GM12892 (cell line): ENCODE measurements around the gene RAPGEF5.
A peak's percentile ranks its signal among the peaks of the same experiment; 100 is the strongest.

Experiments
- DNase-seq: peaks from one replicate; pipeline ENCODE4 v3.0.0; 2011; ENCODE audit not compliant: insufficient read length
- FAIRE-seq: peaks from 2 replicates; lab custom pipeline; 2011; peaks lifted over from hg19 to GRCh38; lab: Jason Lieb, UNC
- POLR2A ChIP-seq: IDR thresholded peaks from 2 replicates; pipeline ENCODE4 v1.6.1; 2011; ENCODE audit warnings: low read depth, low read length, control low read depth
- POLR2AphosphoS5 ChIP-seq: IDR thresholded peaks from 2 replicates; pipeline ENCODE4 v1.6.1; 2011; ENCODE audit warnings: low read depth, low read length, control low read depth
- TAF1 ChIP-seq: IDR thresholded peaks from 2 replicates; pipeline ENCODE4 v1.6.1; 2011; ENCODE audit warnings: low read depth, mild to moderate bottlenecking, control low read depth, low read length, borderline replicate concordance

Gene RAPGEF5

GRCh38 chr7:22271311-22271710, 85.6 kb downstream of the RAPGEF5 start:
- FAIRE-seq (no peak), DNase-seq (no peak)
- no peak for TF ChIP-seq POLR2A
- TF ChIP-seq TAF1: no peak
- no peak for TF ChIP-seq POLR2AphosphoS5

GRCh38 chr7:22270371-22270770, 86.6 kb downstream of the RAPGEF5 start:
- TF ChIP-seq POLR2AphosphoS5: no peak
- no peak for TF ChIP-seq POLR2A
- no peak for TF ChIP-seq TAF1
- DNase-seq: no peak
- FAIRE-seq: no peak

GRCh38 chr7:22269963-22270362, 87.0 kb downstream of the RAPGEF5 start:
- DNase-seq (no peak), FAIRE-seq (no peak)
- no peak for TF ChIP-seq POLR2A
- TF ChIP-seq POLR2AphosphoS5: no peak
- no peak for TF ChIP-seq TAF1

GRCh38 chr7:22268884-22269421, 88.0 kb downstream of the RAPGEF5 start:
- FAIRE-seq (no peak), DNase-seq (no peak)
- TF ChIP-seq POLR2A (no peak), TAF1 (no peak), POLR2AphosphoS5 (no peak)

GRCh38 chr7:22267930-22268615, 88.9 kb downstream of the RAPGEF5 start:
- DNase-seq (no peak), FAIRE-seq (peak; percentile 46)
- no peak for TF ChIP-seq TAF1
- no peak for TF ChIP-seq POLR2AphosphoS5
- no peak for TF ChIP-seq POLR2A

GRCh38 chr7:22262538-22262937, 94.4 kb downstream of the RAPGEF5 start:
- no peak for TF ChIP-seq POLR2AphosphoS5
- TF ChIP-seq POLR2A: no peak
- TF ChIP-seq TAF1: no peak
- DNase-seq (no peak), FAIRE-seq (no peak)

GRCh38 chr7:22256541-22257096, 100.3 kb downstream of the RAPGEF5 start:
- DNase-seq (no peak), FAIRE-seq (peak; percentile 79)
- TF ChIP-seq TAF1: no peak
- no peak for TF ChIP-seq POLR2AphosphoS5
- TF ChIP-seq POLR2A: no peak

- DNase-seq: no peak
- peak; percentile 65 for FAIRE-seq
- no peak for TF ChIP-seq POLR2A
- TF ChIP-seq POLR2AphosphoS5: no peak
- no peak for TF ChIP-seq TAF1
Measured at GRCh38 chr7:22255834-22256233, 101.1 kb downstream of the RAPGEF5 start.

GRCh38 chr7:22255342-22255741, 101.6 kb downstream of the RAPGEF5 start:
- DNase-seq (no peak), FAIRE-seq (no peak)
- TF ChIP-seq POLR2A: no peak
- TF ChIP-seq POLR2AphosphoS5: no peak
- no peak for TF ChIP-seq TAF1

- FAIRE-seq (no peak), DNase-seq (no peak)
- no peak for TF ChIP-seq POLR2A
- no peak for TF ChIP-seq POLR2AphosphoS5
- no peak for TF ChIP-seq TAF1
Measured at GRCh38 chr7:22252936-22253536, 103.9 kb downstream of the RAPGEF5 start.

- TF ChIP-seq POLR2A: no peak
- TF ChIP-seq TAF1: no peak
- no peak for TF ChIP-seq POLR2AphosphoS5
- no peak for FAIRE-seq
- no peak for DNase-seq
Measured at GRCh38 chr7:22252016-22252415, 104.9 kb downstream of the RAPGEF5 start.
